GM12873 (cell line): ENCODE results near the gene VWF.

Source experiments
- CTCF ChIP-seq: IDR thresholded peaks from 2 replicates; pipeline ENCODE4 v1.5.1; 2012; ENCODE audit warnings: low read depth, mild to moderate bottlenecking, moderate library complexity, low read length, control low read depth; ENCODE audit not compliant: insufficient read depth; ENCODE audit errors: missing control alignments

Gene VWF

GRCh38 chr12:6031001-6031400 lies 93.5 kb downstream of the VWF start:
- TF ChIP-seq CTCF: no peak

DNA sequence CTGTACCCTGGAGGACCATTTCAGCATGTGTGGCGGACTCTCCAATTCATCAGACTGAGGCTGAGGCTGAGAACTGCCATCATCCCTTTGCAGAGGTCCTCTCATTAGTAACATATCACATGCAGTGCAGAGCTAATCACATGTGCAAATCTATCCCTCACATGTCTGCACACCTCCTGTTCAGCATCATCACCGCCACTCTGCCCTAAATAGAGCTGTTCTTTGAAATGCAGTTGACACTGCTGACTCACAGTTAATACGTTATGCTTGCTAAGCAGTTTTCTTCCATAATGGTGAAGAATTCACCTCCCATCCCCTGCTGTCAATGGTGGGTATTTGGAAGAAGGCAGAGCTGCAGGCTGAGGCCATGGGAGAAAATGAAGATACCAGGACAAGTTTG lies 94.4 kb downstream of the VWF start:
- TF ChIP-seq CTCF: no peak

DNA sequence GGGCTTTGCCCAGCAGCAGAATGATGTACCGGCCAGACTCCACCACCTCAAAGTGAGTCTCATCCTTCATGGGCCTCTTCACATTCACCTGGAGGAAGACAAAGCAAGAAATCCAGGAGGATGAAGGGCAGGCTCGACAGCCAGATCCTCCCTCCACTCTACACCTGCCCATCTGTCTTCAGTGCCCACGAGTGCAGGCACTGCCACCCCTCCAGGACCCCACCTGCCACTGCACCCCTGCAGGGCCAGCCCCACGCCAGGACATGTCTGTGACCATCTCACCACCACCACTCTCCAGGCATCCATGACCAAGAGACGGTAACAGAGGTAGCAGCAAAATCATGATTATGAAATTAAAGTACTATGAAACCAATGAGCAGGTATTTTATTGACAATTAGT lies 95.1 kb downstream of the VWF start:
- no peak for TF ChIP-seq CTCF

GRCh38 chr12:6026998-6027397 lies 97.5 kb downstream of the VWF start:
- no peak for TF ChIP-seq CTCF

DNA sequence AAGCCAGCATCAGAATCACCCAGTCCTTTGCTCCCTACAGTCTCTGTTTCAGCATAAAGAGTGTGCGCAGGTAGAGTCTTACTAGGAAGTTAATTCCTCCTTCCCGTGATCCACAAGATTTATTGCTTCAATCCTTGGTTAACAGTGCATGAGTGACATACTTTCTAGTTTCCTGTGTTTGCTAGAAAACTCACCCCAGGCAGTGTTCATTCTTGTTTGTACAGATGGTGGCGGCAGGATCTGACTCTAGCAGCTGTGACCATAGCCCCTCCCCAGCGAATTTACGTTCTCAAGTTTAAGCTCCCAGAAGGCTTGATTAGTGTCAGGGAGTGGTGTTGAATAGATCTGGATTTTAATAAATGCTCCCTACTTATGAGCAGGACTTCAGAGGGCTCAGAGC lies 103.5 kb downstream of the VWF start:
- TF ChIP-seq CTCF: no peak

DNA sequence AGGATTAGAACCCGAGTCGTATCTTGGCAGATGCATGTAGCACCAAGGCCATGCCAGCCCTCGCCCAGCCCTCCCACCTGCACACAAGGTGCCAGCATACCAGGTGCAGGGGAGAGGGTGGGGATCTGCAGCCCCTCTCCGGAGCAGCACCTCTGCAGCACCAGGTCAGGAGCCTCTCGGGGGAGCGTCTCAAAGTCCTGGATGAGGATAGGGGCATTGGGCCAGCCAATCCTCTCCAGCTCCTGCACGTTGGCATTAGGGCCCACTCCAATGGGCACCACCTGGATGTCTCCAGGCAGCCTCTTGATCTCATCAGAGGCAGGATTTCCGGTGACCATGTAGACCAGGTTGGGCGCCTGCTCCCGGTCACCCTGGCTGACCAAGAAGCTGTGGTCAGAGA lies 106.2 kb downstream of the VWF start:
- TF ChIP-seq CTCF: no peak

DNA sequence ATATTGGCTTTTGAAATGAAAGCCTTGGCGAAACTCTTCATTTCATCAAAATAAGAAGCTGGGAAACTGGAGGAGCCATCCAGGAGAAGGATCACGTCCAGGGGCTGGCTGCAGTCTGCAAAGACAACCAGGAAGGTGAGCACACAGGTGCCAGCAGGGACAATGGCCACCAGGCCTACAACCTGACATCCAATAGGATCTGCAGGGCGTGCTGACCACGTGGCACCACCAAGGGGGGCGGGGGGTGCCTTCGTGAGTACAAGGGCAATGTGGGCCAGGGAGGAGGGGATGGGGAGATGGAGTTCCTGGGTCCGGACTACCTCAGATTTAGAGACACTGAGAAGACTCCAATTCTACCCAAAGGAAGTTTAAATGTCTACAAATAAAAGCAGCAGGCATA lies 107.7 kb downstream of the VWF start:
- no peak for TF ChIP-seq CTCF

DNA sequence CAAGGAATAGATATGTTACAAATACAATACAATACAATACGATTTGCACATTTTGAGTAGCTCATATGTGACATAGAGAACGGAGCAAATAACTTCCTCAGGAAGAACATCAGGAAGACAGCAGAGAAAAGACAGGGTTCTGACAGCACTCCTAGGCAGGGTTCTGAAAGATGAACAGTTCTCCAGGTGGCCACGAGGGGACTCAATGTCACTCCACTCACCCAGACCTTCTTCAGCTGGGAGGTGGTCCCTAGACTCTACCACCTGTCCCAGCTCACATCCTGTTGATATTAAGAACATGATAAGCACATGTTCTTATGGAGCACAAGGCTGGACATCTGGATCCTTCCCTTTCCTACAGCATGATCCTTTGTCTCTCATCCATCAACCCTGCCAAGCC lies 109.2 kb downstream of the VWF start:
- peak; percentile 24 for TF ChIP-seq CTCF
